Measurements from ENCODE around the gene LRRN1.

DNA sequence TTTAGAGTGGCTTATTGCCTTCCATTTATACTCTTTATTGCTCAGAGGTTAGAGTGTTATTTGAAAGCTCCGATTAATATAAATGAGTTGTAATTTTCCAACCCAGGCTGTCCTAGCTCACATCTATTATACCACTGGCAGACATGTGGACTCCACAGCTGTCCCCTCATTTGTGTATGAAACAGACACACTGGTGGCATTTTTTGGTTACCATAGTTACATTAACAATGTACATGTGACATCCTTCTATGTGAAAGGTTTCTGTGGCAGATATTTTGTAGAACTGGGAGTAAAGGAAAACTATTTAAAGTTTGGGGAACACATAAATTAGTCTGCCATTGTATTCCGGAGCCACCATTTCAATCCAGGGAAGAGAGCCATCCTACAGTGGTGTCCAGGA, 5.3 kb downstream of the LRRN1 start:
- TF ChIP-seq, protein P1, sequence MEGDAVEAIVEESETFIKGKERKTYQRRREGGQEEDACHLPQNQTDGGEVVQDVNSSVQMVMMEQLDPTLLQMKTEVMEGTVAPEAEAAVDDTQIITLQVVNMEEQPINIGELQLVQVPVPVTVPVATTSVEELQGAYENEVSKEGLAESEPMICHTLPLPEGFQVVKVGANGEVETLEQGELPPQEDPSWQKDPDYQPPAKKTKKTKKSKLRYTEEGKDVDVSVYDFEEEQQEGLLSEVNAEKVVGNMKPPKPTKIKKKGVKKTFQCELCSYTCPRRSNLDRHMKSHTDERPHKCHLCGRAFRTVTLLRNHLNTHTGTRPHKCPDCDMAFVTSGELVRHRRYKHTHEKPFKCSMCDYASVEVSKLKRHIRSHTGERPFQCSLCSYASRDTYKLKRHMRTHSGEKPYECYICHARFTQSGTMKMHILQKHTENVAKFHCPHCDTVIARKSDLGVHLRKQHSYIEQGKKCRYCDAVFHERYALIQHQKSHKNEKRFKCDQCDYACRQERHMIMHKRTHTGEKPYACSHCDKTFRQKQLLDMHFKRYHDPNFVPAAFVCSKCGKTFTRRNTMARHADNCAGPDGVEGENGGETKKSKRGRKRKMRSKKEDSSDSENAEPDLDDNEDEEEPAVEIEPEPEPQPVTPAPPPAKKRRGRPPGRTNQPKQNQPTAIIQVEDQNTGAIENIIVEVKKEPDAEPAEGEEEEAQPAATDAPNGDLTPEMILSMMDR (IDR thresholded peaks at IDR 0.05): no peak
- TF ChIP-seq POLR2A (IDR thresholded peaks at IDR 0.05): no peak

Measured in heart left ventricle (tissue), 13 donors.